ENCODE measurements around the gene PHLDB2.

The PHLDB2 gene

DNA sequence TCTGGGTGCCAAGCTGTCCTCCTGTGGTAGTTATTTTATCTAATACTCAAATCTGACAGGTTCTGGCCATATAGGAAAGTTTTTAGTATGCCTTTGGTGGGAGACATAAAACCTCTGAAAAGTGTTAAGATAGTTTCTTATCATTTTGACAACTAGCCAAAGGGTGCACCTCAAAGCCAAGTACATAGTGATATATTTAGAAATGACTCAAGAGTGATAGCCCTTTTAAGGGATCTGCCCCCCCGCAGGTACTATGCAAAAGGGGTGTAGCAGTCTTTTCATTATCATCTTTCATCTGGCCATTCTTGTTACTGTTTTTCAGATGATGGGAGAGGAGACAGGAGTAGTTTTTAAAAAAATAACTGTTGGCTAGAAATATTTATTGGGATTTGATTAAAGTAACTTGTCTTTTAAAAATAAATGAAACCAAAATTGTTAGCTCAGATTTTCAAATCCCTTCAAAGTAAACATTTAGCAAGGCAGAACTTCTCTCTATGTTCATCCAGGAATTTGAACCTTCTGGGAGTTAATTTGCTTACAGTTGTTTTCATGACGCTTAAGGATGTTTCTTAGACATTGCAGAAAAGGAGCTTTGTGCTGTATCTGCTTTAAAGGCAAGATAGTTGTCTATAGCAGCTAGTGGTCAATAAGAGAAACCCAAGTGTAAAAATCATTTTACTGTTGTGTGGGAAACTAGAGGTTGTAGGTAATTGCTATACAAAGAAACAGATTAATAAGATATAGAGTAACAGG is 5.1 kb downstream of the PHLDB2 start:
- H3K27me3 ChIP-seq (ENCODE audit: control insufficient read depth in 1 of 2, insufficient read depth in 2 of 2, low read length in 2 of 2): no peaks in the 10 kb centered on the region
- H3K9me3 ChIP-seq (ENCODE audit: low read length): no peaks in the 10 kb centered on the region
- H3K27ac ChIP-seq (ENCODE audit: low read depth, low read length): peak overlapping the region; percentile 92
- no peak overlapping the region for H3K4me3 ChIP-seq (ENCODE audit: low read depth in 1 of 2, low read length in 2 of 2)
- H3K4me1 ChIP-seq (ENCODE audit: insufficient read depth, low read length): peaks cover 71% of the 10 kb centered on the region
- H3K36me3 ChIP-seq (ENCODE audit: insufficient read depth, low read length): no peaks in the 10 kb centered on the region
- H3K9ac ChIP-seq (ENCODE audit: low read length): no peak overlapping the region

- no peak overlapping the region for H3K9ac ChIP-seq (ENCODE audit: low read length)
Observed at GRCh38 chr3:111864821-111865656, 6.0 kb downstream of the PHLDB2 start.

GRCh38 chr3:111867889-111868426 is 8.9 kb downstream of the PHLDB2 start:
- Histone ChIP-seq H3K36me3 (ENCODE audit: insufficient read depth, low read length) (no peaks in the 10 kb centered on the region), H3K4me3 (ENCODE audit: low read depth in 1 of 2, low read length in 2 of 2) (no peak overlapping the region), H3K27me3 (ENCODE audit: control insufficient read depth in 1 of 2, insufficient read depth in 2 of 2, low read length in 2 of 2) (no peaks in the 10 kb centered on the region), H3K4me1 (ENCODE audit: insufficient read depth, low read length) (peaks cover 70% of the 10 kb centered on the region), H3K27ac (ENCODE audit: low read depth, low read length) (no peak overlapping the region), H3K9ac (ENCODE audit: low read length) (no peak overlapping the region), H3K9me3 (ENCODE audit: low read length) (no peaks in the 10 kb centered on the region)

More at GRCh38 chr3:111864821-111865656, 6.0 kb downstream of the PHLDB2 start:
- Histone ChIP-seq H3K9me3 (ENCODE audit: low read length) (no peaks in the 10 kb centered on the region), H3K27ac (ENCODE audit: low read depth, low read length) (peak overlapping the region; percentile 92), H3K4me3 (ENCODE audit: low read depth in 1 of 2, low read length in 2 of 2) (peak overlapping the region in 1 of 2 donors; percentile 5), H3K36me3 (ENCODE audit: insufficient read depth, low read length) (no peaks in the 10 kb centered on the region), H3K4me1 (ENCODE audit: insufficient read depth, low read length) (peaks cover 77% of the 10 kb centered on the region), H3K27me3 (ENCODE audit: control insufficient read depth in 1 of 2, insufficient read depth in 2 of 2, low read length in 2 of 2) (no peaks in the 10 kb centered on the region)

- Histone ChIP-seq H3K36me3 (ENCODE audit: insufficient read depth, low read length) (no peaks in the 10 kb centered on the region), H3K4me1 (ENCODE audit: insufficient read depth, low read length) (peaks cover 61% of the 10 kb centered on the region), H3K27ac (ENCODE audit: low read depth, low read length) (no peak overlapping the region), H3K4me3 (ENCODE audit: low read depth in 1 of 2, low read length in 2 of 2) (no peak overlapping the region), H3K9ac (ENCODE audit: low read length) (no peak overlapping the region), H3K9me3 (ENCODE audit: low read length) (no peaks in the 10 kb centered on the region), H3K27me3 (ENCODE audit: control insufficient read depth in 1 of 2, insufficient read depth in 2 of 2, low read length in 2 of 2) (no peaks in the 10 kb centered on the region)
Observed at GRCh38 chr3:111870620-111871019, 11.6 kb downstream of the PHLDB2 start.

- Histone ChIP-seq H3K36me3 (ENCODE audit: insufficient read depth, low read length) (no peaks in the 10 kb centered on the region), H3K4me1 (ENCODE audit: insufficient read depth, low read length) (peaks cover 49% of the 10 kb centered on the region), H3K9ac (ENCODE audit: low read length) (no peak overlapping the region), H3K27me3 (ENCODE audit: control insufficient read depth in 1 of 2, insufficient read depth in 2 of 2, low read length in 2 of 2) (no peaks in the 10 kb centered on the region), H3K9me3 (ENCODE audit: low read length) (no peaks in the 10 kb centered on the region), H3K27ac (ENCODE audit: low read depth, low read length) (no peak overlapping the region), H3K4me3 (ENCODE audit: low read depth in 1 of 2, low read length in 2 of 2) (no peak overlapping the region)
Observed at GRCh38 chr3:111871809-111872623, 13.0 kb downstream of the PHLDB2 start.

DNA sequence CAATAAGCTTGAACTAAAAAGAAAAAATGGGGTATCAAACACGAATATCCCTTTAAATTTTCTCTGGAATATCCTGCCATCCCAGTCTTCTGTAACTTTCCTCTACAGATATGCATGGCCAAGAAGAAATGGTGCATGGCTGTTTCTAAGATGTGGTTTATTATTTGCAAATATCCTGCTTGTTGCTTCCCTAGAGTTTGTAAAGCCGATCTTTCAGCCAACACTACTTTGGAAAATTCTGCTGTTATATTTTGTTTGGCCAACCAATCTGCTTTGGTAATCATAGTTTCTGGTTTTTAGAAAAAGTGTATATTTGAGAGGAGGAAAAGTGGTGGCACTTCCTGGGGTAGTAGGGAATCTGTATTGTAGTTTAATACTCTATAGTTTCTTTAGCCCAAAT is 13.9 kb downstream of the PHLDB2 start:
- no peak overlapping the region for H3K4me3 ChIP-seq (ENCODE audit: low read depth in 1 of 2, low read length in 2 of 2)
- H3K27me3 ChIP-seq (ENCODE audit: control insufficient read depth in 1 of 2, insufficient read depth in 2 of 2, low read length in 2 of 2): no peaks in the 10 kb centered on the region
- peaks cover 44% of the 10 kb centered on the region for H3K4me1 ChIP-seq (ENCODE audit: insufficient read depth, low read length)
- H3K27ac ChIP-seq (ENCODE audit: low read depth, low read length): no peak overlapping the region
- no peaks in the 10 kb centered on the region for H3K36me3 ChIP-seq (ENCODE audit: insufficient read depth, low read length)
- H3K9me3 ChIP-seq (ENCODE audit: low read length): no peaks in the 10 kb centered on the region
- no peak overlapping the region for H3K9ac ChIP-seq (ENCODE audit: low read length)

- H3K4me3 ChIP-seq (ENCODE audit: low read depth in 1 of 2, low read length in 2 of 2): no peak overlapping the region
- H3K9me3 ChIP-seq (ENCODE audit: low read length): no peaks in the 10 kb centered on the region
- no peak overlapping the region for H3K27ac ChIP-seq (ENCODE audit: low read depth, low read length)
- H3K9ac ChIP-seq (ENCODE audit: low read length): no peak overlapping the region
- no peaks in the 10 kb centered on the region for H3K27me3 ChIP-seq (ENCODE audit: control insufficient read depth in 1 of 2, insufficient read depth in 2 of 2, low read length in 2 of 2)
- no peaks in the 10 kb centered on the region for H3K36me3 ChIP-seq (ENCODE audit: insufficient read depth, low read length)
- peaks cover 31% of the 10 kb centered on the region for H3K4me1 ChIP-seq (ENCODE audit: insufficient read depth, low read length)
Observed at GRCh38 chr3:111874177-111874820, 15.2 kb downstream of the PHLDB2 start.

GRCh38 chr3:111881480-111881879 is 22.4 kb downstream of the PHLDB2 start:
- Histone ChIP-seq H3K4me1 (ENCODE audit: insufficient read depth, low read length) (peaks cover 17% of the 10 kb centered on the region), H3K9me3 (ENCODE audit: low read length) (no peaks in the 10 kb centered on the region), H3K9ac (ENCODE audit: low read length) (no peak overlapping the region), H3K27ac (ENCODE audit: low read depth, low read length) (no peak overlapping the region), H3K4me3 (ENCODE audit: low read depth in 1 of 2, low read length in 2 of 2) (no peak overlapping the region), H3K27me3 (ENCODE audit: control insufficient read depth in 1 of 2, insufficient read depth in 2 of 2, low read length in 2 of 2) (no peaks in the 10 kb centered on the region), H3K36me3 (ENCODE audit: insufficient read depth, low read length) (peaks cover 12% of the 10 kb centered on the region)

DNA sequence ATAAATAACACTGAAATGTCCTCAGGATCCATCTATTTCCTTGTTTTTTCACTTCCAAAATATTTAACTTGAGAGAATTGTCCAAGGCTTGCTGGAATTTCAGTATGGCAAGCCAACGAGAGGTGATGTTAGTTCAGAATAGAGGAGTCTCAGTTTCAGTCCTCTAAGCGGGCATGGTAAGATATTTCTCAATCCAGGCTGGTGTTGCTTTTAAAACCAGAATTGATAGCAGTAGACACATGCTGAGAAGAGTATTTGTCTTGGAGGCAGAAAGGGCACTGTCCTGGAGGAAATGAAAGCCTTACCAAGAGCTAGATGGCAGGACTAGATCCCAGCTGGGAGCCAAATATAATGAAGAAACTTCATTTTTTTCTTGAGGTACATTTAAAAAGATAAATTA is 23.1 kb downstream of the PHLDB2 start:
- Histone ChIP-seq H3K27ac (ENCODE audit: low read depth, low read length) (no peak overlapping the region), H3K36me3 (ENCODE audit: insufficient read depth, low read length) (peaks cover 12% of the 10 kb centered on the region)

GRCh38 chr3:111882799-111883198 is 23.7 kb downstream of the PHLDB2 start:
- no peaks in the 10 kb centered on the region for H3K9me3 ChIP-seq (ENCODE audit: low read length)
- no peak overlapping the region for H3K4me3 ChIP-seq (ENCODE audit: low read depth in 1 of 2, low read length in 2 of 2)
- no peak overlapping the region for H3K9ac ChIP-seq (ENCODE audit: low read length)
- peaks cover 12% of the 10 kb centered on the region for H3K36me3 ChIP-seq (ENCODE audit: insufficient read depth, low read length)
- H3K27me3 ChIP-seq (ENCODE audit: control insufficient read depth in 1 of 2, insufficient read depth in 2 of 2, low read length in 2 of 2): no peaks in the 10 kb centered on the region
- H3K27ac ChIP-seq (ENCODE audit: low read depth, low read length): no peak overlapping the region
- H3K4me1 ChIP-seq (ENCODE audit: insufficient read depth, low read length): peaks cover 17% of the 10 kb centered on the region

More for the DNA sequence above, 23.1 kb downstream of the PHLDB2 start:
- no peak overlapping the region for H3K9ac ChIP-seq (ENCODE audit: low read length)
- no peak overlapping the region for H3K4me3 ChIP-seq (ENCODE audit: low read depth in 1 of 2, low read length in 2 of 2)
- peaks cover 17% of the 10 kb centered on the region for H3K4me1 ChIP-seq (ENCODE audit: insufficient read depth, low read length)
- H3K9me3 ChIP-seq (ENCODE audit: low read length): no peaks in the 10 kb centered on the region
- no peaks in the 10 kb centered on the region for H3K27me3 ChIP-seq (ENCODE audit: control insufficient read depth in 1 of 2, insufficient read depth in 2 of 2, low read length in 2 of 2)

All from muscle layer of colon (tissue), 2 donors.